GM19035 (cell line): ENCODE results near the gene TGDS.
"Not testable (repeated sequence)": the region's sequence is repeated elsewhere in the genome, so short reads cannot be mapped to it uniquely, and the experiment has no call there.

ENCODE experiments used
- ATAC-seq: cut with Tn5 transposase; IDR thresholded peaks from one replicate; pipeline ENCODE4 v1.9.1; 2021; ENCODE audit not compliant: unreplicated experiment

TGDS gene

DNA sequence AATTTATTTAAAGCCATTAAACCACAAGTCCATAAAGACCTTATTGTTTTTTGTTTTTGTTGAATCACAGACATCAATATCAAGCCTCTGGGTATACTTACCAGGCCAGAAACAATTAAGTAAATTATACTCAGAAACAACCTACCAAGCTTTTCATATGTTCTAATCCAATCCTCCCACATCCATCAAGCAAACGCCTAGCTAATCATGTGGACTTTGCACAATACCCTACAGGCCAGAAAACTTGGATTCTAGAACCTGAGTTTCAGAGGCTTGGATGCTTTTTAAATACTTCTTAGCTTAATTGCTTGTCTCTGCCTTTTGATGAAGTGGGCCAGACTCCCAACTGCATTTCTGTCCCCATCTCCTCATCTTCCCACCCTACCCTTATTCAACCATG is 39.9 kb downstream of the TGDS start:
- no peak for ATAC-seq

DNA sequence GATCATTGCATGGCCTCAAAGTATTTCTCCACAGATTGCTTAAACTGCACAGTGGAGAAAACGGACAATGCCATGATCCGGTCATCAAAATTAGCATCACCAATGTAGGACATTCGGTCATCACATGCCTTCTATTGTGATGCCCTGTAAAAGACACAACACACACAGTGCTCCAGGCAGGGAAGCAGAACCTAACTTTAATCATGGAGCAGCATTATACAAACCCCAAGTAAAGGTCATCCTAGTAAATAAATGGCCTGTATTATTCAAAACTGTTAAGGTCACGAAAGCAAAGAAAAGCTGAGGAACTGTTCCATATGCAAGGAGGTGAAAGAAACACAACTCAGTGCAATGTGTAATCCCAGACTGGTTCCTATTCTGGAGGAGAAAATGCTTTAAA is 42.2 kb downstream of the TGDS start:
- no peak for ATAC-seq

DNA sequence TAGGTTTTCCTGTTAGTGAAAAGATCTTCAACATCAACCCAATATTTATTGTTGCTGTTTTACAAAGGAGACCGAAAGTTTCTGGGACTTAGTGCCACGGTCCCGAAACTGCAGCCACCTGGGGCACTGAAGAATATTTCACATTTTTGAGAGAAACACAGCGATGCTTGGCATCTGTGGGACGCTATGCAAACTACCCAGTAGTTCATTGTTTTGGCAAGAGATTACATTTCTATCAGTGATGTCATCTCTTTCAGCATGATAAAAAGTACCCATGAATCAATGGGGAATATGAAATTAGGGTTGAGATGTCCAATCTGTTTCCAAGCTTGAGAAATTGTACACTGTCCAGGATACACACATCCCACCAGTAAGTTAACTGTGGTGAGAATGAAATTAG is 43.9 kb downstream of the TGDS start:
- no peak for ATAC-seq

DNA sequence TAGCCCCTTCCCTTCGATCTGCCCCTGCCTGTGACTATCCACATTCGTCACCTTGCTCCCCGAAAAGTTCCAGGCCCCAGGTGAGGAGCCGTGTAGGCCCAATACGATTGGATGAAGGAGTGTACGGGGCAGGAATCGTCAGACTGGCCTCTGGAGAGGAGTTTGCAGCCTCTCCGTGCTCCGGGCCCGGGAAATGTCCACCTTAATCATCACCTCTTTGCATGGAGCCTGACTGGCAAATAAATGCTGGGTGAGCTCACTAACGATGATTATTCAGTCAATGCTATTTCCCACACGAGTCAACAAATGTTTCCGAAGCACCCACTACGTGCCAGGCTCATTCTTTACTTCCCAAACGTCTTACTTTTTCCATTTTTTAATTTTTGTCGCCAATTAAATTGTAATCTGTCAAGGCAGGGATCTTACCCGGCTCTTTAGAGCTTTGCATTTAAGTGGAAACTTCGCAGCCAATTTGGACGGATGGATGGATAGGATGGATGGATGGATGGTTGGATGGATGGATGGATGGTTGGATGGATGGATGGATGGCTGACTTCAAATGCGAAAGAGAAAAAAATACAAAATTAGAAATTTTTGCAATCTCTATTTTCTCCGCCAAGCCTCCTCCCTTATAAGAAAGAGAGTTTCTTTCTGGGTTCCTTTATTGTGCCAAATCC is 45.8 kb downstream of the TGDS start:
- peak; percentile 4 for ATAC-seq

DNA sequence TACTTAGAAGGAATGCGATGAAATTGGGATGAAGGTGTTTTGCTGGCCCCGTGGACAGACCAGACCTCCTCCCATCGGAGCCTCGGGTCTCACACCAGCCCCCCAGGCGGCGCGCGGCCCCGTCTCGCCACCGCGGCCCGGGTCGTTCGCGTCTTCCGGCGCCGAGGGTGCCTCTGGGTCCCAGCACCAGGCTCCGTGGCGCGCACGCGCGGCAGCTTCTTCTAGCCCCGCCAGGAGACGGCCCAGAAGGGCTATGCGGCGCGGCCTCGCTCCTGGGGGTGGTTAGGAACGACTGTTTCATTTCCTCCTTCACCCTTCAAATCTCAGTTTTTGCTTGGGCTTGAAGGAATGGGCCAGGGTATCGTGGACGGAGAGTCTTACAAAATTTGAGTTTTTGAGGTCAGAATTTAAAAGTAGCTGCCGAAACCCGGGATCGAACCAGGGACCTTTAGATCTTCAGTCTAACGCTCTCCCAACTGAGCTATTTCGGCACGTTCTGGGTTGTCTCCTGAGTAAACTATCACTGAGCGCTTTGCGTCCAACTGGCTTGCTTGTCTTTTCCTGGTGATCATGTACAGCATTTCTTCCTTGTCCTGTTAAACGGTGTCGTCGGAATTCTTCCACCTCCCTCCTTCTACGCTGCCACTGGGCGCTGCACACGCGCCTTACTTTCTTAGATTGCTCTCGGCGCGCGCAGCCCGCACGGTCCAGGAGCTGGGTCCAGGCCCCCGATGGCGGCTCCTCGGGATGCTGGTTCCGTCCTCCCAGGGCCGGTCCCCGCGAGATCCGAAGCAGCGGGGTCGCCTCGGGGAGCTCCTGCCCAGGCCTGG is 46.5 kb downstream of the TGDS start:
- ATAC-seq = peak; percentile 89

DNA sequence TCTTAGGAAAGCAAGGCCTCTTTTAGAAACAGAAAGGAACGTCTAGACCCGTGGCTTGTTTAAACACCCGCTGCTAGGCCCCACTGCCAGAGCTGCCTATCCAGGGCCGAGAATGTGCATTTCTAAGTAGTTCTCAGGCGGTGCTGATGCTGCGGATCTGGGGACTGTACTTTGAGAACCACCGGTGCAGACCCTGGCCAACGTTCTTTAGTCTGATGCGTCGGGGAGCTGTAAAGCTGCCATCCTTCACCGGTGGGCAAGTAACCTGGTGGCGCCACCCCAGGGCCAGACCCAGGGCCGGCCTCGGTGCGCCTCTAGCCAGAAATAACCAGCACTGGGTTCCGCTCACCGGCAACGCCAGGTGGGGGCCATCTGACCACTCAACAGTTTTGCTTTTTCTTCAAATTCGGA is 47.1 kb downstream of the TGDS start:
- peak; percentile 68 for ATAC-seq

DNA sequence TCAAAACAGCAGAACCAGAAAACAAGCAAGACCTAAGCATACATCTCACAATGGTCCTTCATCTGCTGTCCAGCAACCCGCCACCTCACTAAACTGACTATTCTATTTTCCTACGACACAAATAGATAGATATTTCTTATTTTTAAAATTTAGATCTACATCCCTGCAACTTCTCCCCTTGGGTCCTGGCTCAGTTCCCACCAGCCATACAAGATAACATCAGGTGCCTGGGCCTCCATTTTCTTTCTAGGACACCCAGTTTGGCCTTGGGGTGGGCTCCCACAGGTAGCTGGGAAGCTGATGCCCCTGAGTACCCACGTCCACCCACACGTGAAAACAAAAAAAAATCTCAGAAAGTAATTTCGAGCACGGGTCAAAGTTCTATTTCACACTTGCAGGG is 47.6 kb downstream of the TGDS start:
- ATAC-seq = no peak

DNA sequence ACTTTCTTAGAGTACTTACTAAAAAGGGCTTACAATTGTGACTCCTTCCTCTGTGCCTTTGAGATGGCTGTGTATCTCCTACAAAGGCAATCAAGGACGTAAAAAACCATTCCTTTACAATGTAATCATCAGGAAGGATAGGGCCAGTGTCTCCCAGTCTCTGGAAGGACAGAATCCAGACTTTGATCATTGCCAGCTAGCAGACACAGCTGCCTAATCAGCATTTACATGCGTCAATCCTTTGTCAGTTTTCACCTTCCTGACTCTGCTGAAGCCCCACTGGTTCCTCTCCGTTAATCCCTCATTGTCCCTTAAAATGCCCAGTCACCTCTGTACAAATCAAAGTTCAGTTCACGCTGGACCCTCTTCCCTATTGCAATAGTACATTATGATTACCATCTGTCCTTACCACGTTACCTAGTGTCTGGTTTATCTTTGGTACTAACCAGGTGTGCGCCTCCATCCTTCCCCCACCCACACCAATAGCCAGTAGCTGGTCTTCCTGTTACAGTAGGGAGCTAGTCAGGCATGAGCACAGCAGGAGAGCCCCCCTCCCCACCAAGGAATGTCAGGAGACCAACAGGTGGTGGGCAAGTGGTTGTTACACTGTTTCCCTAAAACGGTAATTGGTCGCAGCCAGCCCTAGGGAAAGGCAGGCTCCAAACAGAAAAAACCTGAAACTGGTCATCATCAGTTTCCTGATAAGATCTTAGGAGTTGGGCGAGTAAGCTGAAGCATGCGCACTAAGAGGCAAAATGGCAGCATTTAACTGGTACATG is 49.7 kb downstream of the TGDS start:
- no peak for ATAC-seq

DNA sequence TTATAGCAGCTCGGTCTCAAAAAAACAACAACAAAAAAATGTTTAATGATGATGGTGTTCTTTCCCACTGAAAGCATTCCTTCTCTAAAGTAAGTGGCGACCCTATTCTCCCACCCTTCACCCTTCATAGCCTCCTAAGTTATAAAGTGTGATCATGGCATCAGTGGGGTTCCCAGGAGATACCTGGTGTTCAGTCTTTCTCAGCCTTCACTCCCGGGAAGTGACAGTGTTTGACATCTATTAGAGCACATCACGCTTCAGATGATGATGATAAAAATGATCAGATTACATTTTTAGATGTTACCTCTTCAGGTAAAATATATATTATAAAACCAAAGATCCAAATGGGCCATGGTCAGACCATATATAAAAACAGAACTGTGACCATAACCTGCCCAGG is 51.0 kb downstream of the TGDS start:
- ATAC-seq = no peak

DNA sequence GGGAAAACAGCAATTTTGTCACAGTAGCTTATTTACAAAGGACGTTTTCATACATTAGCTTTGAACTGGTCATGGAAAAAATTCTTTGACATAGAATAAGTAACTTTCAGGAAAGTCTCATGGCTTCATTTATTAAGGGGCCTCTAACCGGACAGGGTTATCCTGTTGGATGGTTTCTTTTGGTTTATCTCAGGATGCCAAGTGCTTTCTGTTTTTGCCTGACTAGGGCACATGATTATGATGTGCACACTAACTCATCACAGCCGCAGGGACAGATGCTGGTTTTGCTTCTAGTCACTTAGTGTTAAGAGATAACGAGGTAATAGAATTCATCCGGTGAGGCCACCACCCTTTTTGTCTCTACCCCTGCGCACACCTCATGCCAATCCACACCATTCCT is 53.0 kb downstream of the TGDS start:
- ATAC-seq = no peak

DNA sequence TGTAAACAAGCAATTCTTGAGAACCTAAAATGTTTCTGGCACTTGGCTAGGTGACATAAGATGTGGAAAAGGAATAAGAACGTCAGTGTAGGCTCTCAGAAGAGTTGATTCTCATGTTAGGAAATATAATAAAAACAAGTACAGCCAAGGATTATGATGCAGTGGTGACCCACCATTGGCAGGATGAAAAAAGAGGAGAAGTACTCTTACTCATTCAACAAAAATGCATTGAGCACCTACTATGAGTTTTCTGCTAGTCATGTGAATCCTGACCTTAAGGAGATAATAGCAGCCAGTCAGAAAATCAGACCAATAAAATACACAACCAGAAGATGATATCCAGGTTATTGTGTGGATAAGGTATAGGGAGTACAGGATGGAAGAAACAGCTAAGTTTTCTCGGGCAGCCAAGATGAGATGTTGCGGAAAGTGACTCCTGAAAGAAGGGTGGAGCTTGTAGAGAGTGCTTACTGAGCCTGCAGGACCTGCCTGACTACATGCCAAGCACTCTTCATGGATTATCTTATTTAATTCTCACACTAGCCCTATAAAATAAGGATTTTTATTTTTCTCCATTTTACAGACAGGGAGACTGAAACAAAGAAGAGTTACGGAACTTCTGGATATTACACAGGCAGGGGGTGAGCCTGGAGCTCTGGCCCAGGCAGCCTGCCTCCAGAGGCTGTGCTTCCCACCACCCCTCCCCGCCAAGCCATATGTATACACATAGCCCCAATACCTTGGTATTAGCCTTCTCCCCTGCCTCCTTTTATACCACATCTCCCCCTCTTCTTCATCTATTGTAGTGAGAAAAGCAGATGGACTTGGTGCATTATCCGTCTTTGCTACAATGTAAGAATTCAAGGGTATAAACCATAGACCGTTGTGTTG is 58.0 kb downstream of the TGDS start:
- no peak for ATAC-seq

DNA sequence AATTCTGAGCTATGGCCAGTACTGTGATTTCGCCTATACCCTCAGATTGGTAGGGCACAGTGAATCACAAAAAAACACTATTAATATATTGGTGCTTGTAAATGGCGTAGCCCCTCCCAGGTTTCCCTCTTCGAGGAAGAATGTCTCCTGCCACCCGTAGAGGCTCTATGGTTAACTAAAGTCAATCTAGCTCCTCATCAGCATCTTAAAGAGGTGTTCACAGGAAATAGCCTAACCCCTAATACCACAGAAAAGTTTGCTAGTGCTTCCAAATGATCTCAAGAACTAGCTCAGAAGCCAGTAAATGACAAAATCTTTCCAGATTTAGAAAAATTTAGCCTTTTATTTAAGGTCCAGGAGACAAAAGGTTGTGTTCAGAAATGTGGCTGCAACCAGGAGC is 60.2 kb downstream of the TGDS start:
- no peak for ATAC-seq

DNA sequence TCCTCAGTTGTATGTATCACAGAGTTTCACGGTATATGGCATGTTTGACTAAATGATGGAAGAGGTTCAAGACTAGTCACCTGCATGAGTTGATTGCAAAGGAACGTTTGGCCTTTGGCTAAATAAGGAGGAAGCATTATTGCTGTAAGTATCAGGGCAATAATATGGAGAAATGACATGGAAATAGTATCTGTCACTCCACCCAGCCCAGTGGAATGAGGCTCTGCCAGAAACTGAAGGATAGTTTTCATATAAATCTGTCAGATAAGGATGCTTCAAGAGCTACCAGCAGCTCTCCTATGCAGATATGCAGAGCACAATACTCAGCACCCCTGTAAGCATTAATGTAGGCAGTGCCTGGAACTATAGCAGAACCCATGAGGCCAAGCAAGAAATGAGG is 60.7 kb downstream of the TGDS start:
- ATAC-seq = no peak

DNA sequence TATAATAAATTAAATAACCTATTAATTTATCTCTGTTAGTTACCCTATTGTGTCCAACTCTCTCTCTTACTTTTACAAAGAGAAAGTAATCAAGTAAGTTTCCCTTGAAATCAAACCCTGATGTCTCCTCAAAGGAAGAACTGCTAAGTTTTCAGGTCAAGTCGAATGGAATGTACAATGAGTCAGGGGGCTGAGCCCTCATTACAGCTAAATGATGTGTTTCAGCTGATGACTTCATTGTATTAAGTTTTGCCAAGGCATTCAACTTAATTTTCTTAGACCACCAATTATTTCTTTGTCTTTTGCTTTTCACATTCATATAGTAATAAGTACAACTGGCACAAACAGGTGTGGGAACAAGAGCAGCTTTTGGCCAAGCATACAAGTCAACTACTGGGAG is 61.8 kb downstream of the TGDS start:
- ATAC-seq = no peak

DNA sequence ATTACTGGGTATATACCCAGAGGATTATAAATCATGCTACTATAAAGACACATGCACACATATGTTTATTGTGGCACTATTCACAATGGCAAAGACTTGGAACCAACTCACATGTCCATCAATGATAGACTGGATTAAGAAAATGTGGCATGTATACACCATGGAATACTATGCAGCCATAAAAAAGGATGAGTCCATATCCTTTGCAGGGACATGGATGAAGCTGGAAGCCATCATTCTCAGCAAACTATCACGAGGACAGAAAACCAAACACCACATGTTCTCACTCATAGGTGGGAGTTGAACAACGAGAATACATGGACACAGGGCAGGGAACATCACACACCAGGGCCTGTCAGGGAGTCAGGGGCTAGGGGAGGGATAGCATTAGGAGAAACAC is 63.7 kb downstream of the TGDS start:
- ATAC-seq = not testable (repeated sequence)

DNA sequence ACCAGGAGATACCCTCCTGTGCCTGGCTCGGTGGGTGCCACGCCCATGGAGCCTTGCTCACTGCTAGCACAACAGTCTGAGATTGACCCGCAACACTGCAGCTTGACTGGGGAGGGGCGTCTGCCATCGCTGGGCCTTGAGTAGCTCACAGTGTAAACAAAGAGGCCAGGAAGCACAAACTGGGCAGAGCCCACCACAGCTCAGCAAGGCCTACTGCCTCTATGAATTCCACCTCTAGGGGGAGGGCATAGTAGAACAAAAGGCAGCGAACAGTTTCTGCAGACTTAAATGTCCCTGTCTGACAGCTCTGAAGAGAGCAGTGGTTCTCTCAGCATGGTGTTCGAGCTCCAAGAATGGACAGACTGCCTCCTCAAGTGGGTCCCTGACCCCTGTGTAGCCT is 69.0 kb downstream of the TGDS start:
- ATAC-seq = not testable (repeated sequence)

DNA sequence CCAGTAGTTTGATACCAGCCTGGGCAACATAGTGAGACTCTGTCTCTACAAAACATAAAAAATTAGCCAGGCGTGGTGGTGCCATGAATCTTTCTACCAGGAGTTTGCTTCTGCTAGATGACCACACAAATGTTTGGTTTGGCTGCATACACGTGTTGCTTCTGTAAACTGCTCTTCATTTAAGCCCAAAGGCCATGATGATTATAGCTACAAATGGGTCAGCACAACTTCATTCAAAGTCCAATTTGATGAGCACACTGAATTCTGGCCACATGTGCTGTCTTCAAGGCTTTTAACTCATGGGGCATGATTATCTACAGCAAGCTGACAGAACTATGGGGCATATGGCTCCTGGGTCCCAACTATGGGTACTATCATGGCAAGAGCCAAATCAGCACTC is 70.2 kb downstream of the TGDS start:
- no peak for ATAC-seq

DNA sequence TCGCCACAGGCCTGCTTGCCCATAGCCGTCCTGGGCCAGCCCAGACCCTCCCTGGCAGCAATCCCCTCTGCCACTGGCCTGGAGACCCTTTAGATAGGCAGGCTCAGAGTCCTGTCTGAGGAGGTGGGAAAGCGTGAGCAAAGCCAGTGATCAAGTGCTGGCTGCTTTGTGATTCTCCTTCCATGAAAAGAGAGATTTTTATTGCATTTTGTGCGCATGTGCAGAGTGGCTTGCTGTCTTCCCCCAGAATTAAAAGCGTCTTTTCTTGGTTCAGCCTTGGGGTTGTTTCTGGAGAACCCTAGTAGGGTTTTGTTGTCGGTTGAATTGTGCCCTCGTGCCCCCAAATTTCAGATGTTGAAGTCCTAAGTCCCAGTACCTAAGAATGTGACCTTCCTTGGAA is 71.5 kb downstream of the TGDS start:
- ATAC-seq = no peak
